GM12878 (cell line): ENCODE data around the gene DENND10. TPM values are rescaled to one million over a fixed set of nuclear protein-coding genes. Genes with fewer than 3 reads are reported as not detected.

Experiments
- BCL11A ChIP-seq: IDR thresholded peaks from 2 replicates; pipeline ENCODE4 v1.6.1; 2011; ENCODE audit warnings: low read depth, low read length
- BRCA1 ChIP-seq: IDR thresholded peaks from 2 replicates; pipeline ENCODE4 v1.6.1; 2011; ENCODE audit warnings: low read depth, low read length, improper control_type of control experiment
- CREM ChIP-seq: IDR thresholded peaks from 2 replicates; pipeline ENCODE4 v1.6.1; 2014; ENCODE audit warnings: antibody characterized with exemption, low read depth
- RB1 ChIP-seq: fragments of 450-650 bp; formaldehyde crosslinking; IDR thresholded peaks from 2 replicates; pipeline ENCODE4 v1.6.1; 2017; ENCODE audit warnings: mild to moderate bottlenecking, borderline replicate concordance
- RBBP5 ChIP-seq: fragments of 200-600 bp; sonication (generic); conservative IDR thresholded peaks from 2 replicates; pipeline ENCODE4 v1.6.1; 2016
- RCOR1 ChIP-seq: conservative IDR thresholded peaks from 2 replicates; pipeline ENCODE4 v1.6.1; 2012; ENCODE audit warnings: low read depth, low read length, improper control_type of control experiment
- RELB ChIP-seq: fragments of 450-650 bp; IDR thresholded peaks from 2 replicates; pipeline ENCODE4 v1.6.1; 2017; ENCODE audit warnings: low read depth, mild to moderate bottlenecking, moderate library complexity
- REST ChIP-seq: IDR thresholded peaks from 2 replicates; pipeline ENCODE4 v1.6.1; 2012; ENCODE audit warnings: mild to moderate bottlenecking, low read depth, low read length
- RUNX3 ChIP-seq: IDR thresholded peaks from 2 replicates; pipeline ENCODE4 v1.6.1; 2012; ENCODE audit warnings: low read length, inconsistent platforms
- SIN3A ChIP-seq: IDR thresholded peaks from 2 replicates; pipeline ENCODE4 v1.6.1; 2012; ENCODE audit warnings: low read depth, low read length, improper control_type of control experiment
- SREBF1 ChIP-seq: IDR thresholded peaks from 2 replicates; pipeline ENCODE4 v1.6.1; 2012; ENCODE audit warnings: mild to moderate bottlenecking, low read length
- STAT1 ChIP-seq: fragments of 450-650 bp; conservative IDR thresholded peaks from 2 replicates; pipeline ENCODE4 v1.6.1; 2014; ENCODE audit warnings: antibody characterized with exemption, mild to moderate bottlenecking
- TCF3 ChIP-seq: IDR thresholded peaks from 2 replicates; pipeline ENCODE4 v1.6.1; 2012; ENCODE audit warnings: low read depth, mild to moderate bottlenecking, low read length, borderline replicate concordance; ENCODE audit not compliant: insufficient read depth
- YY1 ChIP-seq: IDR thresholded peaks from 2 replicates; pipeline ENCODE4 v1.6.1; 2011; ENCODE audit warnings: low read depth, mild to moderate bottlenecking, low read length
- ZNF384 ChIP-seq: IDR thresholded peaks from 2 replicates; pipeline ENCODE4 v1.6.1; 2012; ENCODE audit warnings: low read depth, mild to moderate bottlenecking, low read length, improper control_type of control experiment, borderline replicate concordance
- ZNF592 ChIP-seq: fragments of 450-650 bp; IDR thresholded peaks from 2 replicates; pipeline ENCODE4 v1.6.1; 2017; ENCODE audit warnings: mild to moderate bottlenecking, moderate library complexity
- polyA plus RNA-seq, 11 experiments: library from polyadenylated mRNA; depleted of rRNA in 4 of 11; unstranded in 6 of 11; stranded (reverse) in 5 of 11; fragments of >200 nt; fragmentation: Nextera tagmentation in 4 of 11; fragmentation: Illumina TruSeq in 1 of 11; extraction: Ambion mirVana in 4 of 11; extraction: Trizol in 1 of 11; gene quantifications; 1 replicate in 1 of 11; 2 replicates in 10 of 11; pipeline versions ENCODE4 v1.2.1 to v1.2.3, GENCODE V29; 2011 to 2016; ENCODE audit warnings: inconsistent platforms in 2 of 11, missing spikeins in 2 of 11, low read depth in 1 of 11
- total RNA-seq, 4 experiments: library from RNA; depleted of rRNA in 3 of 4; stranded (reverse); fragments of >200 nt in 3 of 4; fragmentation: Illumina TruSeq in 1 of 4; extraction: Trizol in 1 of 4; gene quantifications; 2 replicates each; pipeline versions ENCODE4 v1.2.1 to v1.2.3, GENCODE V29; 2013 to 2021
- TF ChIP-seq, protein P1 (sequence below): IDR thresholded peaks from 2 replicates; pipeline ENCODE4 v1.6.1; 2011; ENCODE audit warnings: borderline replicate concordance, low read depth, mild to moderate bottlenecking, moderate library complexity, low read length; ENCODE audit not compliant: insufficient read depth, poor library complexity, severe bottlenecking

Gene DENND10
- total and polyA plus RNA-seq, 10 of the 15 experiments (the other 5 are each of a cell fraction or from before 2014, with no cell fraction given), result 21.5 to 39.8 (median 26.2) TPM

- TF ChIP-seq REST (no peak), TCF3 (no peak), SIN3A (peak; percentile 32; the same call in 1 of the 2 replicates), RELB (no peak), RCOR1 (no peak), ZNF592 (no peak), RB1 (peak; percentile 86), SREBF1 (no peak), ZNF384 (no peak), RBBP5 (no peak), BRCA1 (no peak), CREM (0 out of 2 replicates have a peak, but pooled peaks have one; percentile 6), RUNX3 (0 out of 2 replicates have a peak, but pooled peaks have one; percentile 33), BCL11A (no peak), YY1 (peak; percentile 46; the same call in 1 of the 2 replicates), STAT1 (0 out of 2 replicates have a peak, but pooled peaks have one; percentile 57)
- TF ChIP-seq, protein P1, sequence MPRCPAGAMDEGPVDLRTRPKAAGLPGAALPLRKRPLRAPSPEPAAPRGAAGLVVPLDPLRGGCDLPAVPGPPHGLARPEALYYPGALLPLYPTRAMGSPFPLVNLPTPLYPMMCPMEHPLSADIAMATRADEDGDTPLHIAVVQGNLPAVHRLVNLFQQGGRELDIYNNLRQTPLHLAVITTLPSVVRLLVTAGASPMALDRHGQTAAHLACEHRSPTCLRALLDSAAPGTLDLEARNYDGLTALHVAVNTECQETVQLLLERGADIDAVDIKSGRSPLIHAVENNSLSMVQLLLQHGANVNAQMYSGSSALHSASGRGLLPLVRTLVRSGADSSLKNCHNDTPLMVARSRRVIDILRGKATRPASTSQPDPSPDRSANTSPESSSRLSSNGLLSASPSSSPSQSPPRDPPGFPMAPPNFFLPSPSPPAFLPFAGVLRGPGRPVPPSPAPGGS, result no peak
Measured at GRCh38 chr10:119165171-119166117, 61.5 kb downstream of the DENND10 start, which contains the start of gene SFXN4 (continued).
